ENCODE results near the gene SPIRE2. TPM values are rescaled to one million over a fixed set of nuclear protein-coding genes. Genes with fewer than 3 reads are reported as not detected.

SPIRE2 gene
- total and polyA plus RNA-seq, 9 donors: 0.95 to 28.7 (median 2.9) TPM

- Histone ChIP-seq H3K27ac (no peak overlapping the region), H3K4me3 (no peak overlapping the region), H3K9me3 (no peaks in the 10 kb centered on the region), H3K4me1 (ENCODE audit: insufficient read depth) (no peaks in the 10 kb centered on the region), H3K36me3 (no peaks in the 10 kb centered on the region), H3K27me3 (no peaks in the 10 kb centered on the region)
- intact Hi-C loops (cut with DNase I): no loop called here
- no peak for DNase-seq
- 79 to 87% (median 86%) methylated on average over 12 to 13 of the region's 13 CpGs for WGBS, 3 donors
- TF ChIP-seq POLR2A (IDR thresholded peaks at IDR 0.05) (no peak), EP300 (IDR thresholded peaks at IDR 0.05) (no peak)
Measured at GRCh38 chr16:89844739-89845339, 16.6 kb downstream of the SPIRE2 start.

- no peak for DNase-seq
- no peaks in the 10 kb centered on the region for H3K9me3 ChIP-seq
- WGBS, 3 donors: 72 to 74% (median 72%) methylated on average over 13 of the region's 13 CpGs
- H3K4me1 ChIP-seq (ENCODE audit: insufficient read depth): no peaks in the 10 kb centered on the region
- H3K4me3 ChIP-seq: no peak overlapping the region
- intact Hi-C loops (cut with DNase I): no loop called here
- no peaks in the 10 kb centered on the region for H3K27me3 ChIP-seq
- no peak for TF ChIP-seq EP300 (IDR thresholded peaks at IDR 0.05)
- no peak for TF ChIP-seq POLR2A (IDR thresholded peaks at IDR 0.05)
- no peak for TF ChIP-seq CTCF (IDR thresholded peaks at IDR 0.05)
- H3K27ac ChIP-seq: no peak overlapping the region
- no peaks in the 10 kb centered on the region for H3K36me3 ChIP-seq
Measured at GRCh38 chr16:89845417-89845816, 17.1 kb downstream of the SPIRE2 start.

- H3K4me3 ChIP-seq: no peak overlapping the region
- H3K27me3 ChIP-seq: no peaks in the 10 kb centered on the region
- H3K36me3 ChIP-seq: no peaks in the 10 kb centered on the region
- WGBS, 3 donors: 69 to 71% (median 71%) methylated on average over 26 of the region's 26 CpGs
- intact Hi-C loops (cut with DNase I): no loop called here
- TF ChIP-seq EP300 (IDR thresholded peaks at IDR 0.05): no peak
- TF ChIP-seq POLR2A (IDR thresholded peaks at IDR 0.05): no peak
- no peak for TF ChIP-seq CTCF (IDR thresholded peaks at IDR 0.05)
- H3K9me3 ChIP-seq: no peaks in the 10 kb centered on the region
- no peak overlapping the region for H3K27ac ChIP-seq
- no peaks in the 10 kb centered on the region for H3K4me1 ChIP-seq (ENCODE audit: insufficient read depth)
- no peak for DNase-seq
Measured at GRCh38 chr16:89847051-89847939, 19.0 kb downstream of the SPIRE2 start.

GRCh38 chr16:89847940-89848297 is 19.6 kb downstream of the SPIRE2 start:
- Histone ChIP-seq H3K27me3 (no peaks in the 10 kb centered on the region), H3K9me3 (no peaks in the 10 kb centered on the region), H3K27ac (no peak overlapping the region), H3K4me3 (no peak overlapping the region), H3K4me1 (ENCODE audit: insufficient read depth) (no peaks in the 10 kb centered on the region), H3K36me3 (no peaks in the 10 kb centered on the region)
- intact Hi-C loops (cut with DNase I): no loop called here
- DNase-seq: no peak
- TF ChIP-seq POLR2A (IDR thresholded peaks at IDR 0.05): no peak
- no peak for TF ChIP-seq CTCF (IDR thresholded peaks at IDR 0.05)
- no peak for TF ChIP-seq EP300 (IDR thresholded peaks at IDR 0.05)
- 72 to 76% (median 73%) methylated on average over 14 of the region's 14 CpGs for WGBS, 3 donors

GRCh38 chr16:89848974-89849373 is 20.7 kb downstream of the SPIRE2 start:
- intact Hi-C loops (cut with DNase I): no loop called here

More at GRCh38 chr16:89848974-89849373, 20.7 kb downstream of the SPIRE2 start:
- WGBS, 3 donors: 86 to 95% (median 93%) methylated on average over 11 of the region's 11 CpGs
- no peaks in the 10 kb centered on the region for H3K9me3 ChIP-seq
- TF ChIP-seq CTCF (IDR thresholded peaks at IDR 0.05) (no peak), EP300 (IDR thresholded peaks at IDR 0.05) (no peak), POLR2A (IDR thresholded peaks at IDR 0.05) (no peak)
- no peaks in the 10 kb centered on the region for H3K4me1 ChIP-seq (ENCODE audit: insufficient read depth)
- no peaks in the 10 kb centered on the region for H3K36me3 ChIP-seq
- no peak overlapping the region for H3K4me3 ChIP-seq
- DNase-seq: no peak
- no peak overlapping the region for H3K27ac ChIP-seq
- H3K27me3 ChIP-seq: no peaks in the 10 kb centered on the region
